ENCODE measurements around the gene AGMO.

AGMO gene

DNA sequence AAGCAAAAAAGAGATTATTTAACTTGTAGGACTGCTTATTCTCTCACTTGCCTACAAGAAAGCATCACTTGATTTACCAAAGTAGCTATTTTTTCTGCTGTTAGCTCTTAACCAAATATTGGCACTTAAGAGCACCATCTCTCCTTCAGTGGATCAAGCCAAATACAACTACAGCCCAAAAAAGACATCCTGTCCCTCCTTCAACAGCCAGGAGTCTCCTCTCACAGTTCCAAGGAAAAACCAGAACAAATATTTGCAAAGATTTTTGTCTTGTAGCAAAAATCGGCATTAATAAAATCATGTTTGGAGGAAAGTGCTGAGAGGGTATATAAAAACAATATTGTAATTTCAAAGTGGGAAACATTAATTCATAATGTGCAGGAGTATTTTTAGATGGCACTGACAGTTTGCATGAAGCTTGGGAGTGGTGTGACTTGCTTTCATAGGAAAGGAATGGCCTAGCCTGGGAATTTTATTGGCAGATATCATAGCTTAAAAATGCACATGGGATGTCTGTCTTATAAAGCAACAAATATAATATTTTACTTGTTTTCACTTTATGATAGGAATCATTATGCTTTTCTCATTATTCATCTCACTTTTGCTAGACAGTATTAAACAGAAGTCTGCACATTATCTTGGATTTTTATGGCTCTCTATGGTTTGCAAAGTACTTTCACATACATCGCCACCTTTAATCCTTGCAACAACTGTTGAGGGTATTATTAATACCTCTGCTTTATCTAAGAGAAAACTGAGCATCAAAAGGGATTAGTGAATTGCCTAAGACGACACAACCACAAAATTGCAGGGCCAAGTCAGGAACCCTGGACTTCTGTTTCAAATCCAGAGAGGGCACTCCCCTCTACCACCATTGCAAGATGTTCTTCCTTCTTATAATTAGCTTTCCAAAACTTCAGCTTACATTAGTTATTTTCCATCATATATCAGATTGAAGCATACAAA is 103.5 kb downstream of the AGMO start:
- DNase-seq (ENCODE audit: low read depth) = no peak

DNA sequence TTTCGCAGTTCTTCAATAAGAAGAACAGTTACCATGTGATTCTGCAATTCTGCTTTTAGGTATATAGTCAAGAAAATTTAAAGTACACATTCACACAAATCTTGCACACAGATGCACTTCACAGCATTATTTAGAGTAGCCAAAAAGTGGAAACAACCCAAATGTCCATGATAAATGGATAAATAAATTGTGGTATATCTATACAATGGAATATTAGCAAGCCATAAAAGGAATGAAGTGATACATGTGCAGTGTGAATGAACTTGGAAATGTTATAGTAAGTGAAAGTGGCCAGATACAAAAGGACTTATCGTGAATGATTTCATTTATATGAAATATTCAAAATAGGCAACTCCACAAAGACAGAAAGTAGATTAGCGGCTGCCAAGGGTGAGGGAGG is 109.1 kb downstream of the AGMO start:
- DNase-seq (ENCODE audit: low read depth) = no peak

DNA sequence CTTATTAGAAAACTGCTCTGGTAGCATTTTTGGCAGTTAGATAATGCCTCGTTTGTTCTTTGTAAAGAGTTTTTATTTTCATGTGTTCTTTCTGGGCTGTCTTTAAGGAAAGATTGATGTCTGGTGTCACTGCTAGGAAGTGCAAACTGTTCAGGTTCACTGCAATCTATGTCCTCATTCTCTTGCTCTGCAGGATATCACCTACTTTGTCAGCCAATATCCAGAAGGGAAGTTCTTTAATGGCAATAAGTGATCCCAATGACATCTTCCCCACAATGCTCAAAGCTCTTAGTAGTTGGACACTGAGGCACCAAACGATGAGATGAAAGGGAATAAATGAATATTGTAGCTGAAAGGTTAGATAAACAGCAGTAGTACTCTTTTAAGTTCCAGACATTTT is 115.1 kb downstream of the AGMO start:
- no peak for DNase-seq (ENCODE audit: low read depth)

DNA sequence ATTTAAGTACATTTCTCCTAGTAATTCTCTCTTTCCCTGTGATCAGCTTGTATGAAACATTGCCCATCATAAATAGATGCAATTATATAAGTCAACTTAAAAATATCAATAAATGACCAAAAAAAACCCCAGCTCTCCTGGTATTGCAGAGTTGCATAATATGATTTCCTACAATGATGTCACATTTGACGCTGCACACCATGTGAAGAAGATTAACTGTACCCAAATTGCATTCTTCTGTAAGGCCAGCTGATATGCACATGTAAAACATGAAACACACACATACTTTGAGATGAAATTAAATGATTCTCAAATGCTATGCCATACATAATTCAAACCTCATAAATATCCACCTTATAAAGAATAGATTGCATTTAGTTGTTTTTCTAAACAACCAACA is 115.5 kb downstream of the AGMO start:
- DNase-seq (ENCODE audit: low read depth) = no peak

DNA sequence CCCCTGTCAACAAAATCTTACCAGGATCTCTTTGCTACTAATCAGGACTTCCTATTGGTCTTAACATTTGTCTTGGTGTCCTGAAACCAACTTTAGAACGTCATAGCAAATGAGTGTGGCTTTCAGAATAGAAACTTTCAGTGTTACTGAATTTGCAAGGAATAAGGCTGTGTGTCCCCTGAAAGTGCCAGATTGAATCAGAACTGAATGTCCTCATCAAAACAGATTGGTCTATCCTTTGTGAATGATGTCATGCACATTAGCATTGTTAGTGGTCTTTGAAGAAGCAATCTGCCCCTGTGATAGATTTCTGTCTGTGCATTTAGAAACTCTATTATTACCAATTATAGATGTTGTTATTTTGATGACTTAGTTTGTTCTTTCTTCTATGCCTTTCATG is 119.9 kb downstream of the AGMO start:
- no peak for DNase-seq (ENCODE audit: low read depth)

DNA sequence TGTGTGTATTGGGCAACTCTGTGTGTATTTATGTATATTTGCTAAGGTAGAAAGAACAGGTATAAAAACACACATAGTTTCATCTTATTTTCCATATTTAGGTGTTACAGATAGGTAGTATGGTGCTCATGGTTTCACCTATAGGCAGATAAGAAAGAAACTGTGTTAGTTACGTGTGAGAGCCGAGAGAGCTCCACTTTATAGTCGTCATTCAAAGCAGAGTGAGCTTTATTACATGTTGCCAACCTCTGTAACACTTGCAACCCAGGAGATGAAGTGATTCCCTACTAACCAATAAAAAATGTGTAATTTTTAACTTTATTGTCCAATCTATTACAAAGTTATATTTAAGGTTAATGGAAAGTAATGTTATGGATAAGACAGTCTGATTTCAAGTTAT is 121.3 kb downstream of the AGMO start:
- DNase-seq (ENCODE audit: low read depth) = no peak

DNA sequence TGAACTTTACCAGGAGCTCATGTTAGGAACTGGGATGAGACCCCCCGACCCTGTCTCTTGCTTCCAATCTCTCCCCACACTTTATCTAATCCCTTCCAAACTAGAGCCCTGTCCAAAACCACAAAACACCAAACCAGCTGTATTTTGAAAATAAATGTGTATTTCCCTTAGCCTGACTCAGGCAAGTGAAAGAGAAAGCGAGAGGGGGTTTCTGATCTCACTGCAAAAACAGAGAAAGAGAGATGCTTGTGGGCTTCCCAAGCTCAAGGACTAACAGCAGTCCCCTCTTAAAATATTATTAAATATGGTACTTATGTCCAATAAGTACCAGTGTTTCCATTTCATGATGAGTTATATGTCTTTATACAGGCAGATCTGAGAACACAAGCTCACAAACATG is 122.0 kb downstream of the AGMO start:
- no peak for DNase-seq (ENCODE audit: low read depth)

DNA sequence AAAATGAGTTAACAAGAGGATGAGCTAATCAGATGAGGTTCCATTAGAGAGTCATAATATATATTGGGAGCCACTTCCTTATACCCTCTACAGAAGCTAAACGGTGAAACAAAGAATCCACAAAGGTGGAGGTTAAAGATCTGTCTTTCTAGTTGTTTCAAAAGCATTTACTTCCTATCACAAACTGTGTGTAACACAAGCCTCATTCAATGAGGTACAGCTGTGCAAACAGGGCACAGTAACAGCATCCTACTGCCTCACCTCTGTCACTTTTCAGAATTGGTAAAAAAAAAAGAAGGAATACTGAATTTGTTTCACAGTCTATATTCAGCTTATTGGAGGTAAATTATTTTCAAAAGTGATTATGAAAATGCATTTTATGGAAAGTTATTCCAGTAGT is 128.7 kb downstream of the AGMO start:
- DNase-seq (ENCODE audit: low read depth) = no peak

DNA sequence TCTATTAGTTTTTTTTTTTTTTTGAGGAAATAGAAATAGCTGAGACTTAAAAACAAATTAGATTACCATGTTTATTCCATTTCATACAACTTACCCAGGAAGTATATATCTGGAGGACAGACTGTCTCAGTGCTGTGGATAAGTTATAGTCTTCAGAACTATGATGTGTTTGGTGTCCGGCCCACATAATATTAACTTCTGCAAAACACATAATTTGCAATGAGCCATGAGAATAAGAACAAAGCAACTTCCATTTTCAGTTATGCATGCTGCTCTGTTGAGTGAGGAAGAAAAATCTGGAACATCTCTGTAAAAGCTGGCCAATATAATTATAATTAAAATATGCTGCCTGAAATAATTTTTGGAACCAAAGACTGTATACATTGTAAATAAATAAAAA is 130.9 kb downstream of the AGMO start:
- DNase-seq (ENCODE audit: low read depth) = no peak

DNA sequence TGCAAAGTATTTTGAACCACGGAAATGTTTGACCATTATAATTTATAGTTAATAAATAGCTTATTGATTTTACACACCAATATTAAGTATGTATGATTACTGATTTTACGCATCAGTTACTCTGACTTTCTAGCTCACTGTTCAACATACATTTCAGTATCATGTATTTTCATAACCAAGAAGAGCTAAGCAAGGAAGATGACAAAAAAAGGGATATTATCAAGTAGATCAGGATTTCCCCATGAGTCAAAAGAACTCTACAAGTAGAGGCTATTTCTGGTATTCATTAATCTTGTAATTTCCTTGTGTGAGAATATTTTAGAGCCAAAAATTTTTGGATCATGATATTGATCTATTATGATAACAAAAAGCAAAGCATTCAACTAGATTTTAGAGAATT is 131.6 kb downstream of the AGMO start:
- DNase-seq (ENCODE audit: low read depth) = no peak

DNA sequence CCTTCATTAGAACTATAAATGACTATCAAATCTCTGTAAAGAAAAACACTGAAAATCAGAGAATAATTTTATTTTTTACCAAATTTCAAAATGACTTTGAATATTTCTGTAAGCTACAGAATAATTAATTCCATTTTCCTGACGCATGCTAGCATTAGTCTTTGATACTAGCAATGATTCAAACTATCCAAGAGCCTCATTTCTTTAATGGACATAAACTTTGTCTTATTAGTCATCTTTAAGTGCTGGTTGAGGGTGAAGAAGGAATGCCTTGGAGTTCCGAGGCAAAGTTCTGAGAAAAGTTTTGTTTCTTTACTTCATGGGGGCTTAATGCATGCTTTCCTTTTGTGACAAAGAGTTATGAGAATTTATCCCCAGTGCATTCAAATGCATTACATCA is 137.3 kb downstream of the AGMO start:
- no peak for DNase-seq (ENCODE audit: low read depth)

DNA sequence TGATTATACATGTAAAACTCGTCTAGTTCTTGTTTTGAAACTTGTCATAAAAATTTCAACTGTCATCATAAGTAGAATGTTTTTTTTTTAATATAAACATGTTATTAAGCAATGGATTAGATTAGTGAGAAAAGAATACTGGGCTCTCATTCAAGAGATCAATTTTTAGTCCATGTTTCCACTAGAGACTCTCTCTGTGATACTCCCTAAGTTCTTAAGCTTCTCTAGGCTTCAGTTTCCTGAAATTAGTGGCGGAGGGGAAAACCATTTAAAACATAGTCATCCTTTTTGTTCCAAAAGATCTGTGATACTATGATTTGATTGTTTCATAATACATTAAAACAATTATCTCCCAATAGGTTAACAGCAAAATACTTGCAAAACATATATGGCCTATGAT is 142.2 kb downstream of the AGMO start:
- DNase-seq (ENCODE audit: low read depth) = no peak

DNA sequence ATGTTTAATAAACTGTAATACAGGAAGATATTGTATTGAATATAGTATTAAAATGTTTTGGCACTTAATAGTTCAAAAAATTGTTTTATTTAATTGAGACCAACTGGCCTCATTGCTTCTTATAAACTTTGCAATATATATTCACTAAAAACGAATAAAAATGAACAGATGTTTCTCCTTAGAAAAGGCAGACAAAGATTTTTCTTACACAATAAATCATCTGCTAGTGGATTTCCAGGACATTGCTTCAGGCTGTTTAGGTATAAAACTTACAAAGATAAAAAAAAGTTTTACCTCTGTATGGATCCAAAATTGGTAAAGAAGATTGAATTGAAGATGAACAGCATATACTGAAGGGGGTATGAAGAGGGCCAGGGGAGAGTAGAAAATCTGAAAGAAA is 143.6 kb downstream of the AGMO start:
- no peak for DNase-seq (ENCODE audit: low read depth)

DNA sequence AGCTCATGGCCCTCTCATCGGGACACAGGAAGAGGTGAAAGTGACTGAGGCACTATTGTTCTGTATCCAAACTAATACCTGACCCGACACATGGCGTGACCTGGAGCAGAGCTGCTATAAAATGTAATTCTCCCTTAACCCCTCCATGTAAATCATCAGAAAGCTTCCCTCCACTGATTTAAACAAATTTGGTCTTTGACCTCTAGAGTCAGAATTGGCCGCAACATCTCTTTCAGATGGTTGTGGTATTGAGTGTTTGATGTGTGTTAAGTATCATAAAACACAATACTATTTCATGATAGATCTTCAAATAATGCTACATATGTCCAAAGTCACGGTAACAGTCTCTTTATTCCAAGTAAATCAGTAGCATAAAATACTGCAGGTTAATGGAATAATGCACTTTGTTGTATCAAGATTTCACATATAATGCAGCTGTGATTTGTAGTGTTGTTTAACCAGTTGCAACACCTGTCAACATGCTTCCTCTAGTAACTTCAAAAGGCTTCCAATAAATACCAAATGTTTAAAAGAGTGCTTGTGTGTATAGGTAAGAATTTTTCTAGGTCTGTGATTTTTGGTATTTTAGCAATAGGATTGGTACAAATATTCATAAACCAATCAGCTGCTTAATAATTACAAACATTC is 144.3 kb downstream of the AGMO start:
- DNase-seq (ENCODE audit: low read depth) = no peak

DNA sequence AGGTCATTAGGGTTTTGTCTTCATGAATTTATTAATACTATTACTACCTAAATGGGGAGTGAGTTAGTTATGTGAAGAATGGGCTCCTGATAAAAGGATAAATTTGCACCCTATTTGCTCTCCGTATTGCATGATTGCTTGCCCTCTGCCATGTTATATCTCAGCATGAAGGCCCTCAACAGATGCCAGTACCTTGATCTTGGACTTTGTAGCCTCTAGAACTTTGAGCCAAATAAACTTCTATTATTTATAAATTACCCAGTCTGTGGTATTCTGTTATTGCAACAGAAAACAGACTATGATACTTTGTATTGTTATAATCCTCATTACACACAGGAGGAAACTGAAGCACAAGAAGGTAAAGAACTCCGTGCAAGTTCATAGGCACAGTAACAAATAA is 150.8 kb downstream of the AGMO start:
- DNase-seq (ENCODE audit: low read depth) = no peak

DNA sequence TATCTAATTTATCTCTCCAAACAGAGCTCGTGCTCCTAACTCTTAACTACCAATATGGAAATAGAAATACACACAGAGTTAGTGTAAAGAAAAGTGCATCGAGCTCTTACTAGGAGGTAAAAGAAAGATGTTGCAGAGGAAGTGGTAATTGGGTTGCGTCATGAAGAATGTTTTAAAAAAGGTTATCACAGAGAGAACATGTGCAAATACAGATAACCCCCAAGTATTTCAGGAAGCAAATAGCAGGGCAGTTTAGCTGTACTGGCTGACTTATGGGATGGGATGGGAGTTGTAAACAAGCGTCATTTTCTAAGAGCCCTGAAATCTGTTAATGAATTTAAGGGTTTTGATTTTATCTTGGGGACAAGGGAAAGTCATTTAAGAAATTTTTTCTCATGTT is 153.9 kb downstream of the AGMO start:
- no peak for DNase-seq (ENCODE audit: low read depth)

DNA sequence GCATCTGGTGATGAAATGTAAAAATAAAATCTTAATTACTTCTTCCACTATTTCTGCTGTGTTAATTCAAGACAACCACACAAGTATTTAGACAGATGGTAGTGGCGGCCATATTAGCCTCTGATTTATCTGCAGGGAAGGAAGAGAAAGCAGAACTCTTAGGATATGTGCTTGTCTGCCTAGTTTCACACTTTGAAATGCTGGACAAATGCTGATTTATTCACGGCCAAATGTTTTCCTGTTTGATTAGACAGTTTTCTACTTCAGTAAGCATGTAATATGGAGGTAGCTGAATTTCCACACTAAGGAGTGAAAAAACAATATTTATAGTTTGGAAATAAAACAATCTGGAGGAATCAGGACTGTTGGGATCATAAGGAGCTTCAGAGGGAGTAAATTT is 158.1 kb downstream of the AGMO start:
- DNase-seq (ENCODE audit: low read depth) = no peak

DNA sequence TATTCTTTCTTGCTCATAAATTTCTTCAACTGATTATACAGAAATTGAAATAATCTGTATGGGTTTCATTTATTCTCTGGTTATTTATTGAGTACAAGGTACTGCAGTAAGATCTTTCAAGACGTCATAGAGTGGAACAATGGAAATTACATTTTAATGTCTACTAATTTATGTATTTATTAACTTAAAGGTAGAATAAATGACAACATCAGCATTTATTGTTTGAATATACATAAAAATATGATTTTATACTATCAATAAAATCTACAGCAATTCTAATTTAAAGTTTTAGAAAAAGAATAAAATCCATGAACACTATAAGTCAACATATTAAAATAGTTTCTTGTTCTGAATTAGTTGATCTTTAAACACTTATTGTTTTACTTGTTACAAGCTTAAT is 158.5 kb downstream of the AGMO start:
- DNase-seq (ENCODE audit: low read depth) = no peak

DNA sequence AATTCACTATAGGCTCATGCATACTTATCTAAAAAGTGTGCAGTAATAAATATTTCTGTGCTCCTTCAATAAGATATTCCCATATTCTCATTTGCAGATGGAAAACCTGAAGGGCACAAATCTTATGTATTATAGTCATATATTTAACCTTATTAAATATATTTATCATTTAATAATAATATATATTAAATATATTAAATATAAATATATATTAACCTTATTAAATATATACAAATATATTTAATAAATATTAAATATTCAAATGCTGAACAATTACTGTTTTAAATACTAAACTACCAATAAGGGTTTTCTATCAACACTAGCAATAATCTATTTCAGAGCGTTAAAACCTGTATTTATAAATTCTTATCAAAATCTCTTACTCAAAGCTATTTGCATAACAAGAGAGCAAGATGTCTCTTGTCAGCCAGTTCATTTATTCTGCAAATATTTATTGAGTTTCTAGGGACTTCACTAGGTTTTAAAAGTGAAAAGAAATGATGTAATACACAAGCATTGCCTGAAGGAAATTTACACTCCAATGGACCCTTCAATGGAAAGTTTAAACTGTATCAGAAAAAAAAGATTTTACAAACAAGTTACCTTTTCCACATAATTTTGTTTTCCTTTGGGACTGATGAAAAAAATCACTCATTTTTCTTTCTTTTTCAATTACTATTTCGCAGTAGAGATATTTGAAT is 159.2 kb downstream of the AGMO start:
- no peak for DNase-seq (ENCODE audit: low read depth)

DNA sequence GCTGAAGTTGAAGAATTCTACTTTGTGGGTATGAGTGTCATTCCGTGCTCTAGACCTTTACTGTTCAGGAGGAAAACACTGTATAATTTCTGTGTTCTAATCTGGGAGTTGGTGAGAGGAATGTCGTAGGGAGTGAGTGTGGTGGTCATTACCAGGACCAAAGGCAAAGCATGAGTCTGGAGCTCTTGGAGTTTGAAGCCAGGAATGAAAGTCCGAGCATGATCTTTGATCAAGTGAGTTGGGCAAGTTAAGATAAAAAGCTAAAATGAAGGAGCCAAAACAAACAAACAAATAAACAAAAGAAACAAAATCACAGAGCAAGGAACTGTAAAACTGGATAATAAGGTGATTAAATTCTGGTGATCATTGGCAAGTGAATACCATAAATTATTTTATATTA is 161.4 kb downstream of the AGMO start:
- no peak for DNase-seq (ENCODE audit: low read depth)

DNA sequence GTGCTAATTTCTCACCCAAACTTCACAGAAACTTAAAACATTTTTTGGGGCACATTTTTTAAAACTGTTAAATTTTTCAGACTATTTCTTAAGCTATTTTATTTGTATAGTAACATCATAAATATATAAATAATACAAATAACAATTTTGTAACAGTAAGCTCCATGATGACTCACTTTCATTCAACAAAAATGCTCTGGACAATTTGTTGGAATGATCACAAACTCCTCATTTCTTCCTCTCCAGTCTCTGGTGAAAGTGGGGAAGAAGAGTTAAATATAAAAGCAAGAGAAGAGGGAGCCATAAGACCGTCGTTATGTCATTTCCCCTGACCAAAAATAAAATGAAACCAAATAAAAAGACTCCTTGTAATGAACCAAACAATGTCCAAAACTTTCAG is 162.4 kb downstream of the AGMO start:
- DNase-seq (ENCODE audit: low read depth) = no peak

DNA sequence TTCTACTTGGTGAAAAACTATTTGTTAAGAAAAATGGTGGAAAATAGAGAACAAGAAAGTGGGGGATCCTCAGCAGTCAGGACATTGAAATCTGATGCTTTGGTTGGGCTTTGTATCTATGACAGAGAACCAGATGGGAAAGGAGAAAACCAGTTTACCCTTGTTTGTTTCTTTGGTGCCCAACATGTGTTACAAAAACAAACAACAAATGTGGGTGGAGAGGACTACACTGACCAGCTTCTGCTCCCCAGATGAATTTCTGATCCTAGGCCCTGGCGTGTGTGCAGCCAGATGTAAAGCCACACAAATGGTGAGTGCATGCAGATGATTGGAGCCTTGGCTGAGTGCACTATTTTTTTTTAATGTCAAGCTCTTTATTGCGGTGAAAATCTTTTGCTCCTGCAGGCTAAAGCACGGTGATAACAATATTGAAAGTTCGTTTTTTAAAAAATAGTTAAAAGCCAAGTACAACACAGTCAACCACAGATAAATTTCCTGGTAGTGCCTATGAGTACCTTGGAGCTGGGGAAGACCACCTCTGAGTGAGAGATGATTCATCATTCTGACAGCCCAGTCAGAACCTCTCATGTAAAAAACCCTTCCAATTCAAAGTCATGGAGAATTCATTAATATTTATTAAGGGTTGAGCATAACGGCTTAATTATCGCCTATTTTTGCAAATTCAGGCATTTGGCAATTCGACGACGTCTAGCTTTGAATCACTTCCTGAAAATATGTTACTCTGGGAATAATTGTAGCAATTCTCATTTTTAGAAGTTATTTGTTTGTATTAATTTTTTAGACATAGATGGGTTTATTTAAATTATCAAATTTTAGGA is 163.7 kb downstream of the AGMO start:
- DNase-seq (ENCODE audit: low read depth) = no peak

Data from activated gamma-delta T cell treated with anti-CD3 and anti-CD28 coated beads, Interleukin-2, amount 50 U/mL, for 16 hours (primary cell).